WTC11 (cell line): ENCODE data around the gene FNDC11. TPM values are rescaled to one million over a fixed set of nuclear protein-coding genes. Genes with fewer than 3 reads are reported as not detected.

Source experiments
- ATAC-seq: fragments of 200-7000 bp; cut with Tn5 transposase; 2 replicates; pipeline ENCODE4 v1.10.0; 2021; ENCODE audit warnings: mild to moderate bottlenecking, moderate library complexity
- CTCF ChIA-PET: fragments of 300-600 bp; sonication (Branson Sonifier 250); formaldehyde crosslinking; loops from one replicate; lab custom pipeline; 2021; ENCODE audit warnings: antibody characterized with exemption; lab: Charles Lee
- POLR2A ChIA-PET: fragments of 350-600 bp; sonication (Branson Sonifier 250); formaldehyde crosslinking; loops from one replicate; lab custom pipeline; 2021; ENCODE audit warnings: antibody characterized with exemption; lab: Charles Lee
- DNase-seq: peaks from one replicate; pipeline ENCODE4 v3.0.0; 2021; ENCODE audit warnings: low spot score
- H3K27ac Mint-ChIP-seq: 2 replicates; pipeline ENCODE4 v1.8.0; 2021; ENCODE audit warnings: mixed read lengths
- H3K27me3 Mint-ChIP-seq: 2 replicates; pipeline ENCODE4 v1.8.0; 2021; ENCODE audit warnings: low read depth, mild to moderate bottlenecking, moderate library complexity, mixed read lengths
- H3K36me3 Mint-ChIP-seq: 2 replicates; pipeline ENCODE4 v1.8.0; 2021; ENCODE audit warnings: mixed read lengths
- H3K4me1 Mint-ChIP-seq: 2 replicates; pipeline ENCODE4 v1.8.0; 2022; ENCODE audit warnings: mixed read lengths
- H3K4me3 Mint-ChIP-seq: 2 replicates; pipeline ENCODE4 v1.8.0; 2021; ENCODE audit warnings: mild to moderate bottlenecking, moderate library complexity, mixed read lengths
- H3K9me3 Mint-ChIP-seq: 2 replicates; pipeline ENCODE4 v1.8.0; 2021; ENCODE audit warnings: mixed read lengths
- CREB1 ChIP-seq: sonication (generic); formaldehyde crosslinking; IDR thresholded peaks from 2 replicates; pipeline ENCODE4 v1.8.0; 2023; ENCODE audit warnings: mild to moderate bottlenecking, missing genetic modification reagents
- FOXK1 ChIP-seq: sonication (generic); formaldehyde crosslinking; IDR thresholded peaks from 2 replicates; pipeline ENCODE4 v1.8.0; 2022; ENCODE audit warnings: mild to moderate bottlenecking, moderate library complexity, missing genetic modification reagents
- FOXP1 ChIP-seq: sonication (generic); formaldehyde crosslinking; IDR thresholded peaks from 2 replicates; pipeline ENCODE4 v1.8.0; 2022; ENCODE audit warnings: missing genetic modification reagents, mild to moderate bottlenecking, moderate library complexity, borderline replicate concordance
- GRHL2 ChIP-seq: fragments of 250-450 bp; sonication (Bioruptor Pico); IDR thresholded peaks from 2 replicates; pipeline ENCODE4 v1.8.0; 2022; ENCODE audit warnings: mild to moderate bottlenecking, moderate library complexity; ENCODE audit not compliant: insufficient replicate concordance, severe bottlenecking
- HMGA2 ChIP-seq: fragments of 250-450 bp; sonication (Bioruptor Pico); IDR thresholded peaks from 2 replicates; pipeline ENCODE4 v1.4.0; 2021; ENCODE audit warnings: mild to moderate bottlenecking, moderate library complexity
- JAZF1 ChIP-seq: fragments of 250-450 bp; sonication (Bioruptor Pico); IDR thresholded peaks from 2 replicates; pipeline ENCODE4 v1.9.0; 2021; ENCODE audit warnings: moderate library complexity, mild to moderate bottlenecking, inconsistent platforms
- KAT7 ChIP-seq: sonication (generic); formaldehyde crosslinking; IDR thresholded peaks from 2 replicates; pipeline ENCODE4 v1.8.1; 2023; ENCODE audit warnings: missing genetic modification reagents, mild to moderate bottlenecking, borderline replicate concordance
- MYBL2 ChIP-seq: sonication (generic); formaldehyde crosslinking; IDR thresholded peaks from 2 replicates; pipeline ENCODE4 v1.8.1; 2023; ENCODE audit warnings: mild to moderate bottlenecking, moderate library complexity, missing genetic modification reagents
- NR2C2 ChIP-seq: sonication (generic); formaldehyde crosslinking; IDR thresholded peaks from 2 replicates; pipeline ENCODE4 v1.8.0; 2022; ENCODE audit warnings: mild to moderate bottlenecking, missing genetic modification reagents
- OVOL2 ChIP-seq: fragments of 250-450 bp; sonication (Bioruptor Pico); IDR thresholded peaks from 2 replicates; pipeline ENCODE4 v1.9.0; 2021; ENCODE audit warnings: mild to moderate bottlenecking, borderline replicate concordance
- PRRX2 ChIP-seq: fragments of 250-450 bp; sonication (Bioruptor Pico); IDR thresholded peaks from 2 replicates; pipeline ENCODE4 v1.8.0; 2021; ENCODE audit warnings: mild to moderate bottlenecking
- RORB ChIP-seq: fragments of 250-450 bp; sonication (Bioruptor Pico); IDR thresholded peaks from 2 replicates; pipeline ENCODE4 v1.9.0; 2021; ENCODE audit warnings: mild to moderate bottlenecking
- SMAD4 ChIP-seq: sonication (generic); formaldehyde crosslinking; IDR thresholded peaks from 2 replicates; pipeline ENCODE4 v1.8.0; 2022; ENCODE audit warnings: mild to moderate bottlenecking, missing genetic modification reagents
- SOX15 ChIP-seq: fragments of 250-450 bp; sonication (Bioruptor Pico); IDR thresholded peaks from 2 replicates; pipeline ENCODE4 v1.9.0; 2021; ENCODE audit warnings: mild to moderate bottlenecking
- ZNF671 ChIP-seq: fragments of 250-450 bp; sonication (Bioruptor Pico); IDR thresholded peaks from 2 replicates; pipeline ENCODE4 v1.8.0; 2021; ENCODE audit warnings: mild to moderate bottlenecking
- total RNA-seq: library from RNA; stranded (reverse); gene quantifications from 3 replicates; pipeline ENCODE4 v1.2.3, GENCODE V29; 2021
- TF ChIP-seq, protein P1 (sequence below): sonication (generic); formaldehyde crosslinking; IDR thresholded peaks from 2 replicates; pipeline ENCODE4 v1.8.1; 2022; ENCODE audit warnings: mild to moderate bottlenecking, missing genetic modification reagents, moderate library complexity, borderline replicate concordance
- TF ChIP-seq, protein P2 (sequence below): sonication (generic); formaldehyde crosslinking; IDR thresholded peaks from 2 replicates; pipeline ENCODE4 v1.8.1; 2023; ENCODE audit warnings: mild to moderate bottlenecking, missing genetic modification reagents
- TF ChIP-seq, protein P3 (sequence below): fragments of 250-450 bp; sonication (Bioruptor Pico); IDR thresholded peaks from 2 replicates; pipeline ENCODE4 v1.9.0; 2021; ENCODE audit warnings: mild to moderate bottlenecking, borderline replicate concordance
- TF ChIP-seq, protein P4 (sequence below): sonication (generic); formaldehyde crosslinking; IDR thresholded peaks from 2 replicates; pipeline ENCODE4 v1.8.0; 2022; ENCODE audit warnings: mild to moderate bottlenecking, missing genetic modification reagents
- TF ChIP-seq, protein P5 (sequence below): sonication (generic); formaldehyde crosslinking; IDR thresholded peaks from 2 replicates; pipeline ENCODE4 v1.8.0; 2022; ENCODE audit warnings: mild to moderate bottlenecking, missing genetic modification reagents
- TF ChIP-seq, protein P6 (sequence below): sonication (generic); formaldehyde crosslinking; IDR thresholded peaks from 2 replicates; pipeline ENCODE4 v1.8.0; 2022; ENCODE audit warnings: missing genetic modification reagents
- TF ChIP-seq, protein P7 (sequence below): sonication (generic); formaldehyde crosslinking; IDR thresholded peaks from 2 replicates; pipeline ENCODE4 v1.8.1; 2023; ENCODE audit warnings: mild to moderate bottlenecking, missing genetic modification reagents
- TF ChIP-seq, protein P8 (sequence below): sonication (generic); formaldehyde crosslinking; IDR thresholded peaks from 2 replicates; pipeline ENCODE4 v1.8.0; 2023; ENCODE audit warnings: missing genetic modification reagents

Gene FNDC11
- total RNA-seq, 1 experiment from 2014 or later, result 3.8 TPM

DNA sequence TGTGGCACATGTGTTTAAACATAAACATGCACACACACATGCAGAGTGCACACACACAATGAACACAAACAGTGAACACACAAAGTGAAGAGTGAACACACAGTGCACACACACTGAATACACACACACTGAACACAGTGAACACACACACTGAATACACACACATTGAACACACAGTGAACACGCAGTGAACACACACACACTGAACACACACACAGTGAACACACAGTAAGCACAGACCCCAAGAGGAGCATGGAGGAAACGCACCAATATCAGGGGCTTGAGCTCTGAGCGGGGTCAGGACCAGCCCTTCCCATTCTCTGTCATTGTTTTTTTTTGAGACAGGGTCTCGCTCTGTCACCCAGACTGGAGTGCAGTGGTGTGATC lies 37.2 kb downstream of the FNDC11 start (continued):
- TF ChIP-seq, protein P1, sequence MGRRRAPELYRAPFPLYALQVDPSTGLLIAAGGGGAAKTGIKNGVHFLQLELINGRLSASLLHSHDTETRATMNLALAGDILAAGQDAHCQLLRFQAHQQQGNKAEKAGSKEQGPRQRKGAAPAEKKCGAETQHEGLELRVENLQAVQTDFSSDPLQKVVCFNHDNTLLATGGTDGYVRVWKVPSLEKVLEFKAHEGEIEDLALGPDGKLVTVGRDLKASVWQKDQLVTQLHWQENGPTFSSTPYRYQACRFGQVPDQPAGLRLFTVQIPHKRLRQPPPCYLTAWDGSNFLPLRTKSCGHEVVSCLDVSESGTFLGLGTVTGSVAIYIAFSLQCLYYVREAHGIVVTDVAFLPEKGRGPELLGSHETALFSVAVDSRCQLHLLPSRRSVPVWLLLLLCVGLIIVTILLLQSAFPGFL, result no peak
- TF ChIP-seq, protein P2, sequence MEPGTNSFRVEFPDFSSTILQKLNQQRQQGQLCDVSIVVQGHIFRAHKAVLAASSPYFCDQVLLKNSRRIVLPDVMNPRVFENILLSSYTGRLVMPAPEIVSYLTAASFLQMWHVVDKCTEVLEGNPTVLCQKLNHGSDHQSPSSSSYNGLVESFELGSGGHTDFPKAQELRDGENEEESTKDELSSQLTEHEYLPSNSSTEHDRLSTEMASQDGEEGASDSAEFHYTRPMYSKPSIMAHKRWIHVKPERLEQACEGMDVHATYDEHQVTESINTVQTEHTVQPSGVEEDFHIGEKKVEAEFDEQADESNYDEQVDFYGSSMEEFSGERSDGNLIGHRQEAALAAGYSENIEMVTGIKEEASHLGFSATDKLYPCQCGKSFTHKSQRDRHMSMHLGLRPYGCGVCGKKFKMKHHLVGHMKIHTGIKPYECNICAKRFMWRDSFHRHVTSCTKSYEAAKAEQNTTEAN (CRISPR knock-in tag), result no peak
- TF ChIP-seq HMGA2 (CRISPR knock-in tag) (no peak), SOX15 (CRISPR knock-in tag) (no peak), KAT7 (CRISPR knock-in tag) (no peak), ZNF671 (no peak), RORB (no peak), GRHL2 (no peak), CREB1 (CRISPR knock-in tag) (no peak), OVOL2 (CRISPR knock-in tag) (no peak)
- TF ChIP-seq, protein P3, sequence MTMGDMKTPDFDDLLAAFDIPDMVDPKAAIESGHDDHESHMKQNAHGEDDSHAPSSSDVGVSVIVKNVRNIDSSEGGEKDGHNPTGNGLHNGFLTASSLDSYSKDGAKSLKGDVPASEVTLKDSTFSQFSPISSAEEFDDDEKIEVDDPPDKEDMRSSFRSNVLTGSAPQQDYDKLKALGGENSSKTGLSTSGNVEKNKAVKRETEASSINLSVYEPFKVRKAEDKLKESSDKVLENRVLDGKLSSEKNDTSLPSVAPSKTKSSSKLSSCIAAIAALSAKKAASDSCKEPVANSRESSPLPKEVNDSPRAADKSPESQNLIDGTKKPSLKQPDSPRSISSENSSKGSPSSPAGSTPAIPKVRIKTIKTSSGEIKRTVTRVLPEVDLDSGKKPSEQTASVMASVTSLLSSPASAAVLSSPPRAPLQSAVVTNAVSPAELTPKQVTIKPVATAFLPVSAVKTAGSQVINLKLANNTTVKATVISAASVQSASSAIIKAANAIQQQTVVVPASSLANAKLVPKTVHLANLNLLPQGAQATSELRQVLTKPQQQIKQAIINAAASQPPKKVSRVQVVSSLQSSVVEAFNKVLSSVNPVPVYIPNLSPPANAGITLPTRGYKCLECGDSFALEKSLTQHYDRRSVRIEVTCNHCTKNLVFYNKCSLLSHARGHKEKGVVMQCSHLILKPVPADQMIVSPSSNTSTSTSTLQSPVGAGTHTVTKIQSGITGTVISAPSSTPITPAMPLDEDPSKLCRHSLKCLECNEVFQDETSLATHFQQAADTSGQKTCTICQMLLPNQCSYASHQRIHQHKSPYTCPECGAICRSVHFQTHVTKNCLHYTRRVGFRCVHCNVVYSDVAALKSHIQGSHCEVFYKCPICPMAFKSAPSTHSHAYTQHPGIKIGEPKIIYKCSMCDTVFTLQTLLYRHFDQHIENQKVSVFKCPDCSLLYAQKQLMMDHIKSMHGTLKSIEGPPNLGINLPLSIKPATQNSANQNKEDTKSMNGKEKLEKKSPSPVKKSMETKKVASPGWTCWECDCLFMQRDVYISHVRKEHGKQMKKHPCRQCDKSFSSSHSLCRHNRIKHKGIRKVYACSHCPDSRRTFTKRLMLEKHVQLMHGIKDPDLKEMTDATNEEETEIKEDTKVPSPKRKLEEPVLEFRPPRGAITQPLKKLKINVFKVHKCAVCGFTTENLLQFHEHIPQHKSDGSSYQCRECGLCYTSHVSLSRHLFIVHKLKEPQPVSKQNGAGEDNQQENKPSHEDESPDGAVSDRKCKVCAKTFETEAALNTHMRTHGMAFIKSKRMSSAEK (CRISPR knock-in tag), result no peak
- TF ChIP-seq, protein P4, sequence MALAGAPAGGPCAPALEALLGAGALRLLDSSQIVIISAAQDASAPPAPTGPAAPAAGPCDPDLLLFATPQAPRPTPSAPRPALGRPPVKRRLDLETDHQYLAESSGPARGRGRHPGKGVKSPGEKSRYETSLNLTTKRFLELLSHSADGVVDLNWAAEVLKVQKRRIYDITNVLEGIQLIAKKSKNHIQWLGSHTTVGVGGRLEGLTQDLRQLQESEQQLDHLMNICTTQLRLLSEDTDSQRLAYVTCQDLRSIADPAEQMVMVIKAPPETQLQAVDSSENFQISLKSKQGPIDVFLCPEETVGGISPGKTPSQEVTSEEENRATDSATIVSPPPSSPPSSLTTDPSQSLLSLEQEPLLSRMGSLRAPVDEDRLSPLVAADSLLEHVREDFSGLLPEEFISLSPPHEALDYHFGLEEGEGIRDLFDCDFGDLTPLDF (CRISPR knock-in tag), result no peak

DNA sequence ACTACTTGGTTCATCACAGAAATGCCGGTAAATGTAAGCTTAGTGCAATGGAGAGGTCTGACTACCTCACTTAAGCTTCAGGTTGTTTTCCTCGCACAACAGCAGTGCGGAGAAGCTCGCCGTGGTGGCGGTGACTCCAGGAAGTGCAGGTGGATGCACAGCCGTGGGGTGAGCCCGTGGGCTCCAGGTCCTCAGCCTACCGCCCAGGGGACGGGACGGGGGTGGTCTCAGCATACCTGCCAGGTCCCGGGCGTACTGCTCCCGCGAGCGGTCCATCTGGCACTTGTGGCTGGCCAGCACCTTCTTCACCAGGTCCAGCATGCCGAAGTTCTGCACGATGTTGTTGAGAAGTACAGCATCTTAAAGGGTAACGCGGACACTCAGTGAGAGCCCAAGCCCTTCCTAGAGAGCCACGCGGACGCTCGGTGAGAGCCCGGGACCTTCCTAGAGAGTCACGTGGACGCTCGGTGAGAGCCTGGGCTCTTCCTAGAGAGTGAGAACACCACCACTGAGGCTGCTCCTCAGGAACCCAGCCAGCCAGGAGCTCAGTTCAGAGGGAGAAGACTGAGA lies 37.9 kb downstream of the FNDC11 start:
- Mint-ChIP-seq H3K27ac (no peak overlapping the region), H3K27me3 (no peaks in the 10 kb centered on the region), H3K36me3 (peaks cover 12% of the 10 kb centered on the region), H3K9me3 (no peaks in the 10 kb centered on the region), H3K4me1 (no peaks in the 10 kb centered on the region), H3K4me3 (no peak overlapping the region)
- CTCF ChIA-PET, result no interaction called here
- ATAC-seq (no peak), DNase-seq (no peak)
- POLR2A ChIA-PET, result no interaction called here
- TF ChIP-seq, protein P5, sequence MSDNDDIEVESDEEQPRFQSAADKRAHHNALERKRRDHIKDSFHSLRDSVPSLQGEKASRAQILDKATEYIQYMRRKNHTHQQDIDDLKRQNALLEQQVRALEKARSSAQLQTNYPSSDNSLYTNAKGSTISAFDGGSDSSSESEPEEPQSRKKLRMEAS (CRISPR knock-in tag), result no peak
- TF ChIP-seq SMAD4, result no peak
- TF ChIP-seq, protein P6, sequence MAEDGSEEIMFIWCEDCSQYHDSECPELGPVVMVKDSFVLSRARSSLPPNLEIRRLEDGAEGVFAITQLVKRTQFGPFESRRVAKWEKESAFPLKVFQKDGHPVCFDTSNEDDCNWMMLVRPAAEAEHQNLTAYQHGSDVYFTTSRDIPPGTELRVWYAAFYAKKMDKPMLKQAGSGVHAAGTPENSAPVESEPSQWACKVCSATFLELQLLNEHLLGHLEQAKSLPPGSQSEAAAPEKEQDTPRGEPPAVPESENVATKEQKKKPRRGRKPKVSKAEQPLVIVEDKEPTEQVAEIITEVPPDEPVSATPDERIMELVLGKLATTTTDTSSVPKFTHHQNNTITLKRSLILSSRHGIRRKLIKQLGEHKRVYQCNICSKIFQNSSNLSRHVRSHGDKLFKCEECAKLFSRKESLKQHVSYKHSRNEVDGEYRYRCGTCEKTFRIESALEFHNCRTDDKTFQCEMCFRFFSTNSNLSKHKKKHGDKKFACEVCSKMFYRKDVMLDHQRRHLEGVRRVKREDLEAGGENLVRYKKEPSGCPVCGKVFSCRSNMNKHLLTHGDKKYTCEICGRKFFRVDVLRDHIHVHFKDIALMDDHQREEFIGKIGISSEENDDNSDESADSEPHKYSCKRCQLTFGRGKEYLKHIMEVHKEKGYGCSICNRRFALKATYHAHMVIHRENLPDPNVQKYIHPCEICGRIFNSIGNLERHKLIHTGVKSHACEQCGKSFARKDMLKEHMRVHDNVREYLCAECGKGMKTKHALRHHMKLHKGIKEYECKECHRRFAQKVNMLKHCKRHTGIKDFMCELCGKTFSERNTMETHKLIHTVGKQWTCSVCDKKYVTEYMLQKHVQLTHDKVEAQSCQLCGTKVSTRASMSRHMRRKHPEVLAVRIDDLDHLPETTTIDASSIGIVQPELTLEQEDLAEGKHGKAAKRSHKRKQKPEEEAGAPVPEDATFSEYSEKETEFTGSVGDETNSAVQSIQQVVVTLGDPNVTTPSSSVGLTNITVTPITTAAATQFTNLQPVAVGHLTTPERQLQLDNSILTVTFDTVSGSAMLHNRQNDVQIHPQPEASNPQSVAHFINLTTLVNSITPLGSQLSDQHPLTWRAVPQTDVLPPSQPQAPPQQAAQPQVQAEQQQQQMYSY (CRISPR knock-in tag), result no peak
- TF ChIP-seq MYBL2, result no peak
- no peak for TF ChIP-seq NR2C2 (CRISPR knock-in tag)
- no peak for TF ChIP-seq JAZF1
- TF ChIP-seq, protein P7, sequence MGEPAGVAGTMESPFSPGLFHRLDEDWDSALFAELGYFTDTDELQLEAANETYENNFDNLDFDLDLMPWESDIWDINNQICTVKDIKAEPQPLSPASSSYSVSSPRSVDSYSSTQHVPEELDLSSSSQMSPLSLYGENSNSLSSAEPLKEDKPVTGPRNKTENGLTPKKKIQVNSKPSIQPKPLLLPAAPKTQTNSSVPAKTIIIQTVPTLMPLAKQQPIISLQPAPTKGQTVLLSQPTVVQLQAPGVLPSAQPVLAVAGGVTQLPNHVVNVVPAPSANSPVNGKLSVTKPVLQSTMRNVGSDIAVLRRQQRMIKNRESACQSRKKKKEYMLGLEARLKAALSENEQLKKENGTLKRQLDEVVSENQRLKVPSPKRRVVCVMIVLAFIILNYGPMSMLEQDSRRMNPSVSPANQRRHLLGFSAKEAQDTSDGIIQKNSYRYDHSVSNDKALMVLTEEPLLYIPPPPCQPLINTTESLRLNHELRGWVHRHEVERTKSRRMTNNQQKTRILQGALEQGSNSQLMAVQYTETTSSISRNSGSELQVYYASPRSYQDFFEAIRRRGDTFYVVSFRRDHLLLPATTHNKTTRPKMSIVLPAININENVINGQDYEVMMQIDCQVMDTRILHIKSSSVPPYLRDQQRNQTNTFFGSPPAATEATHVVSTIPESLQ (CRISPR knock-in tag), result no peak
- TF ChIP-seq FOXK1, result no peak
- TF ChIP-seq, protein P8, sequence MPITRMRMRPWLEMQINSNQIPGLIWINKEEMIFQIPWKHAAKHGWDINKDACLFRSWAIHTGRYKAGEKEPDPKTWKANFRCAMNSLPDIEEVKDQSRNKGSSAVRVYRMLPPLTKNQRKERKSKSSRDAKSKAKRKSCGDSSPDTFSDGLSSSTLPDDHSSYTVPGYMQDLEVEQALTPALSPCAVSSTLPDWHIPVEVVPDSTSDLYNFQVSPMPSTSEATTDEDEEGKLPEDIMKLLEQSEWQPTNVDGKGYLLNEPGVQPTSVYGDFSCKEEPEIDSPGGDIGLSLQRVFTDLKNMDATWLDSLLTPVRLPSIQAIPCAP (CRISPR knock-in tag), result no peak
- no peak for TF ChIP-seq PRRX2 (CRISPR knock-in tag)
- TF ChIP-seq FOXP1, result no peak
